Ovary (tissue), 9 donors: Measurements from ENCODE around the gene COL4A1. TPM values are rescaled to one million over a fixed set of nuclear protein-coding genes. Genes with fewer than 3 reads are reported as not detected.
"Not testable (repeated sequence)": the region's sequence is repeated elsewhere in the genome, so short reads cannot be mapped to it uniquely, and the experiment has no call there.

ENCODE experiments used
- DNase-seq, 5 donors: peaks; one replicate each; pipeline ENCODE4 v3.0.0-alpha.2; 2019 to 2020
- H3K27ac ChIP-seq, 2 donors: fragments of 200-600 bp; one replicate each; pipeline versions ENCODE4 v1.5.1 to v1.8.0; 2019 to 2022
- H3K27me3 ChIP-seq: fragments of 200-600 bp; one replicate; pipeline ENCODE4 v1.8.0; 2022
- H3K36me3 ChIP-seq: fragments of 200-600 bp; sonication (generic); one replicate; pipeline ENCODE4 v1.5.1; 2019
- H3K4me1 ChIP-seq: one replicate; pipeline ENCODE4 v1.8.1; 2013; ENCODE audit warnings: mild to moderate bottlenecking, moderate library complexity; ENCODE audit not compliant: insufficient read depth
- H3K4me3 ChIP-seq: fragments of 200-600 bp; sonication (generic); one replicate; pipeline ENCODE4 v1.5.1; 2017
- H3K9me3 ChIP-seq, 2 donors: fragments of 200-600 bp in 1 of 2; sonication (generic) in 1 of 2; one replicate each; pipeline versions ENCODE4 v1.5.1 to v1.8.1; 2013 to 2019; ENCODE audit warnings: mild to moderate bottlenecking in 1 of 2, moderate library complexity in 1 of 2
- CTCF ChIP-seq, 3 donors: fragments of 450-650 bp in 2 of 3; fragments of 200-600 bp in 1 of 3; IDR thresholded peaks; one replicate each; pipeline versions ENCODE4 v1.5.1 to v1.8.0; 2016 to 2022; ENCODE audit warnings: antibody characterized with exemption in 3 of 3, mild to moderate bottlenecking in 1 of 3
- EP300 ChIP-seq: sonication (generic); formaldehyde crosslinking; IDR thresholded peaks from one replicate; pipeline ENCODE4 v1.6.1; 2017; ENCODE audit warnings: antibody characterized with exemption
- POLR2A ChIP-seq: fragments of 450-650 bp; IDR thresholded peaks from one replicate; pipeline ENCODE4 v1.6.1; 2017; ENCODE audit warnings: antibody characterized with exemption, mild to moderate bottlenecking, moderate library complexity
- WGBS, 3 donors: extraction: QIAGEN DNeasy Blood & Tissue Kit in 1 of 3; methylation state at CpG; one replicate each; pipeline versions ENCODE4 v1.1.5 to v1.1.7; 2013 to 2017; 5-methylcytosine and 5-hydroxymethylcytosine counted together
- intact Hi-C, 4 donors: fragments of 100-400 bp; cut with DNase I; formaldehyde crosslinking; loops; one replicate each; pipeline versions ENCODE4 v1.11.0 to v1.15.1; 2022 to 2023
- polyA plus RNA-seq, 2 donors: library from polyadenylated mRNA; stranded (reverse); fragments of 200-250 nt in 1 of 2; fragments of 350-450 nt in 1 of 2; fragmentation: Illumina TruSeq in 1 of 2; extraction: RNeasy Lipid Tissue Mini Kit (QIAGEN cat#74804) in 1 of 2; gene quantifications; one replicate each; pipeline ENCODE4 v1.2.3, GENCODE V29; 2013 to 2014
- total RNA-seq, 7 donors: library from RNA; depleted of rRNA in 2 of 7; stranded (reverse); fragments of >200 nt in 2 of 7; fragmentation: NEBNext Ultra II Directional in 3 of 7; extraction: Animal tissue kit (Norgen Biotek cat#: 25700) in 3 of 7; gene quantifications; one replicate each; pipeline versions ENCODE4 v1.1.0 to v1.2.4, GENCODE V29; 2016 to 2023
- donor health status: DM: no; HTN: no; CAD: no; lungs with moderate emphysema.
- donor health status: DM: no; HTN: no; CAD: no.
- donor health status: Bipolar disorder and iron deficiency.
- donor health status: DM: yes; HTN: yes; CAD: no.
- donor health status: DM: no; HTN: no; CAD: no.
- donor health status: DM: yes; HTN: yes; CAD: no.

COL4A1 gene
- total and polyA plus RNA-seq, 9 donors = 42.3 to 421 (median 87.5) TPM

GRCh38 chr13:110116072-110116487 is 190.9 kb downstream of the COL4A1 start:
- no peak overlapping the region for H3K27ac ChIP-seq
- DNase-seq = peak in 2 of 5 donors; percentile 36 to 55
- no peak overlapping the region for H3K4me3 ChIP-seq
- TF ChIP-seq POLR2A (no peak), CTCF (IDR thresholded peaks at IDR 0.05) (peak in 1 of 3 donors; percentile 12), EP300 (no peak)
- H3K27me3 ChIP-seq = no peaks in the 10 kb centered on the region
- no peaks in the 10 kb centered on the region for H3K36me3 ChIP-seq
- H3K9me3 ChIP-seq = no peaks in the 10 kb centered on the region
- no peaks in the 10 kb centered on the region for H3K4me1 ChIP-seq
- 36 to 38% (median 37%) methylated on average over 23 of the region's 23 CpGs for WGBS, 3 donors
- intact Hi-C loops = no loop called here

GRCh38 chr13:110115591-110115990 is 191.4 kb downstream of the COL4A1 start:
- Histone ChIP-seq H3K4me3 (no peak overlapping the region), H3K9me3 (no peaks in the 10 kb centered on the region), H3K36me3 (no peaks in the 10 kb centered on the region), H3K27me3 (no peaks in the 10 kb centered on the region), H3K27ac (no peak overlapping the region), H3K4me1 (no peaks in the 10 kb centered on the region)
- WGBS, 3 donors = 88 to 89% (median 89%) methylated on average over 5 of the region's 5 CpGs
- intact Hi-C loops = no loop called here
- TF ChIP-seq CTCF (IDR thresholded peaks at IDR 0.05) (no peak), EP300 (no peak), POLR2A (no peak)
- DNase-seq = no peak

- Histone ChIP-seq H3K36me3 (no peaks in the 10 kb centered on the region), H3K4me3 (no peak overlapping the region), H3K27me3 (no peaks in the 10 kb centered on the region), H3K27ac (no peak overlapping the region), H3K4me1 (no peaks in the 10 kb centered on the region), H3K9me3 (no peaks in the 10 kb centered on the region)
- no peak for DNase-seq
- no peak for TF ChIP-seq POLR2A
- TF ChIP-seq CTCF (IDR thresholded peaks at IDR 0.05) = no peak
- no peak for TF ChIP-seq EP300
- intact Hi-C loops = no loop called here
- 36 to 70% (median 51%) methylated on average over 2 of the region's 2 CpGs for WGBS, 3 donors
Observed at GRCh38 chr13:110114316-110114715, 192.6 kb downstream of the COL4A1 start.

- intact Hi-C loops = no loop called here
- TF ChIP-seq POLR2A = no peak
- Histone ChIP-seq H3K4me3 (no peak overlapping the region), H3K36me3 (no peaks in the 10 kb centered on the region), H3K4me1 (no peaks in the 10 kb centered on the region), H3K27ac (no peak overlapping the region), H3K9me3 (no peaks in the 10 kb centered on the region), H3K27me3 (no peaks in the 10 kb centered on the region)
- no peak for DNase-seq
- WGBS, 3 donors = 78 to 87% (median 79%) methylated on average over 2 of the region's 2 CpGs
Observed at GRCh38 chr13:110113284-110113764, 193.6 kb downstream of the COL4A1 start.

GRCh38 chr13:110112379-110112778 is 194.6 kb downstream of the COL4A1 start:
- H3K4me1 ChIP-seq, DNase-seq, H3K27ac ChIP-seq, H3K4me3 ChIP-seq, H3K9me3 ChIP-seq, intact Hi-C loops, H3K36me3 ChIP-seq, H3K27me3 ChIP-seq: not testable (repeated sequence)
- WGBS, 3 donors = 55 to 60% (median 60%) methylated on average over 6 of the region's 6 CpGs
